Neural progenitor cell (in vitro differentiated cells): ENCODE data around the gene KCNC1. TPM values are rescaled to one million over a fixed set of nuclear protein-coding genes. Genes with fewer than 3 reads are reported as not detected.

Experiments used
- DNase-seq: peaks from one replicate; pipeline ENCODE4 v3.0.0-alpha.2; 2016; ENCODE audit warnings: low spot score
- H2AFZ ChIP-seq: fragments of 200-600 bp; sonication (generic); replicated peaks from 2 replicates; pipeline ENCODE4 v1.6.1; 2016; ENCODE audit warnings: antibody characterized with exemption
- H3F3A ChIP-seq: fragments of 200-600 bp; sonication (generic); 2 replicates; pipeline ENCODE4 v1.6.1; 2016; ENCODE audit warnings: antibody characterized with exemption, low read depth
- H3K27ac ChIP-seq: fragments of 200-600 bp; sonication (generic); 2 replicates; pipeline ENCODE4 v1.5.1; 2016; ENCODE audit warnings: mild to moderate bottlenecking
- H3K27me3 ChIP-seq: fragments of 200-600 bp; sonication (generic); 2 replicates; pipeline ENCODE4 v1.6.1; 2016; ENCODE audit warnings: mild to moderate bottlenecking, moderate library complexity
- H3K36me3 ChIP-seq: fragments of 200-600 bp; sonication (generic); 2 replicates; pipeline ENCODE4 v1.5.1; 2016
- H3K4me1 ChIP-seq: fragments of 200-600 bp; sonication (generic); 2 replicates; pipeline ENCODE4 v1.6.1; 2016; ENCODE audit warnings: mixed run types
- H3K4me2 ChIP-seq: fragments of 200-600 bp; sonication (generic); 2 replicates; pipeline ENCODE4 v1.6.1; 2016
- H3K4me3 ChIP-seq: fragments of 200-600 bp; sonication (generic); 2 replicates; pipeline ENCODE4 v1.5.1; 2016
- H3K79me2 ChIP-seq: fragments of 200-600 bp; sonication (generic); 2 replicates; pipeline ENCODE4 v1.6.1; 2016; ENCODE audit warnings: low read depth
- H3K9ac ChIP-seq: fragments of 200-600 bp; sonication (generic); 2 replicates; pipeline ENCODE4 v1.6.1; 2016
- H3K9me3 ChIP-seq: fragments of 200-600 bp; sonication (generic); 2 replicates; pipeline ENCODE4 v1.5.1; 2016; ENCODE audit warnings: low read depth
- H4K20me1 ChIP-seq: fragments of 200-600 bp; sonication (generic); 2 replicates; pipeline ENCODE4 v1.6.1; 2016; ENCODE audit warnings: low read depth
- H3K27ac Mint-ChIP-seq: 3 replicates; pipeline ENCODE4 v1.8.0; 2021; ENCODE audit warnings: mixed read lengths
- H3K27me3 Mint-ChIP-seq: 2 replicates; pipeline ENCODE4 v1.8.0; 2022; ENCODE audit warnings: low read depth, mild to moderate bottlenecking, inconsistent platforms, moderate library complexity, mixed read lengths; ENCODE audit not compliant: insufficient read depth
- H3K36me3 Mint-ChIP-seq: 3 replicates; pipeline ENCODE4 v1.8.0; 2021; ENCODE audit warnings: mixed read lengths
- H3K4me1 Mint-ChIP-seq: 3 replicates; pipeline ENCODE4 v1.8.0; 2021; ENCODE audit warnings: mixed read lengths
- H3K4me3 Mint-ChIP-seq: 3 replicates; pipeline ENCODE4 v1.8.0; 2021; ENCODE audit warnings: mild to moderate bottlenecking, moderate library complexity, mixed read lengths
- H3K9me3 Mint-ChIP-seq: 3 replicates; pipeline ENCODE4 v1.8.0; 2020; ENCODE audit warnings: mixed read lengths
- EZH2 ChIP-seq: fragments of 200-600 bp; sonication (generic); IDR thresholded peaks from 2 replicates; pipeline ENCODE4 v1.6.1; 2017; ENCODE audit warnings: antibody characterized with exemption, mild to moderate bottlenecking, moderate library complexity
- EZH2phosphoT487 ChIP-seq: fragments of 200-600 bp; sonication (generic); IDR thresholded peaks from 2 replicates; pipeline ENCODE4 v1.6.1; 2017; ENCODE audit warnings: antibody characterized with exemption
- total RNA-seq: library from RNA; depleted of rRNA; stranded (reverse); fragments of >200 nt; gene quantifications from 2 replicates; pipeline ENCODE4 v1.2.3, GENCODE V29; 2015; ENCODE audit warnings: low replicate concordance
- TF ChIP-seq, protein P1 (sequence below): fragments of 200-600 bp; sonication (generic); IDR thresholded peaks from 2 replicates; pipeline ENCODE4 v1.5.1; 2017; ENCODE audit warnings: antibody characterized with exemption, mild to moderate bottlenecking

KCNC1 gene
- total RNA-seq, 1 donor from 2014 or later: 0.04 TPM

GRCh38 chr11:17734986-17735817 lies 621 bp downstream of the KCNC1 start:
- Mint-ChIP-seq H3K9me3 (no peaks in the 10 kb centered on the region), H3K27me3 (peaks cover 16% of the 10 kb centered on the region), H3K27ac (no peak overlapping the region), H3K4me1 (peaks cover 20% of the 10 kb centered on the region), H3K36me3 (no peaks in the 10 kb centered on the region), H3K4me3 (peak overlapping the region; percentile 74)
- DNase-seq: peak; percentile 94
- Histone ChIP-seq H3K4me3 (peak overlapping the region; percentile 65), H3K9ac (no peak overlapping the region), H3K27me3 (peaks cover 69% of the 10 kb centered on the region), H3K79me2 (no peaks in the 10 kb centered on the region), H3K4me2 (peak overlapping the region; percentile 91), H3K36me3 (no peaks in the 10 kb centered on the region), H4K20me1 (peaks cover 44% of the 10 kb centered on the region), H3K27ac (no peak overlapping the region), H3K4me1 (peaks cover 23% of the 10 kb centered on the region), H3F3A (peaks cover 11% of the 10 kb centered on the region), H2AFZ (no peak overlapping the region), H3K9me3 (no peaks in the 10 kb centered on the region)
- TF ChIP-seq, protein P1, sequence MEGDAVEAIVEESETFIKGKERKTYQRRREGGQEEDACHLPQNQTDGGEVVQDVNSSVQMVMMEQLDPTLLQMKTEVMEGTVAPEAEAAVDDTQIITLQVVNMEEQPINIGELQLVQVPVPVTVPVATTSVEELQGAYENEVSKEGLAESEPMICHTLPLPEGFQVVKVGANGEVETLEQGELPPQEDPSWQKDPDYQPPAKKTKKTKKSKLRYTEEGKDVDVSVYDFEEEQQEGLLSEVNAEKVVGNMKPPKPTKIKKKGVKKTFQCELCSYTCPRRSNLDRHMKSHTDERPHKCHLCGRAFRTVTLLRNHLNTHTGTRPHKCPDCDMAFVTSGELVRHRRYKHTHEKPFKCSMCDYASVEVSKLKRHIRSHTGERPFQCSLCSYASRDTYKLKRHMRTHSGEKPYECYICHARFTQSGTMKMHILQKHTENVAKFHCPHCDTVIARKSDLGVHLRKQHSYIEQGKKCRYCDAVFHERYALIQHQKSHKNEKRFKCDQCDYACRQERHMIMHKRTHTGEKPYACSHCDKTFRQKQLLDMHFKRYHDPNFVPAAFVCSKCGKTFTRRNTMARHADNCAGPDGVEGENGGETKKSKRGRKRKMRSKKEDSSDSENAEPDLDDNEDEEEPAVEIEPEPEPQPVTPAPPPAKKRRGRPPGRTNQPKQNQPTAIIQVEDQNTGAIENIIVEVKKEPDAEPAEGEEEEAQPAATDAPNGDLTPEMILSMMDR: no peak
- TF ChIP-seq EZH2phosphoT487 (no peak), EZH2 (no peak)

GRCh38 chr11:17735818-17736578 lies 1.4 kb downstream of the KCNC1 start:
- Mint-ChIP-seq H3K36me3 (no peaks in the 10 kb centered on the region), H3K4me3 (peak overlapping the region; percentile 82), H3K9me3 (no peaks in the 10 kb centered on the region), H3K27me3 (peaks cover 16% of the 10 kb centered on the region), H3K4me1 (peaks cover 20% of the 10 kb centered on the region), H3K27ac (no peak overlapping the region)
- H3K36me3 ChIP-seq: no peaks in the 10 kb centered on the region
- TF ChIP-seq EZH2phosphoT487: peak; percentile 46
- peak; percentile 66 for TF ChIP-seq EZH2
- TF ChIP-seq, protein P1: peak; percentile 64
- peaks cover 69% of the 10 kb centered on the region for H3K27me3 ChIP-seq
- no peak overlapping the region for H3K9ac ChIP-seq
- H3K9me3 ChIP-seq: no peaks in the 10 kb centered on the region
- peak; percentile 63 for DNase-seq
- peaks cover 44% of the 10 kb centered on the region for H4K20me1 ChIP-seq
- H3K4me1 ChIP-seq: peaks cover 23% of the 10 kb centered on the region
- H3K79me2 ChIP-seq: no peaks in the 10 kb centered on the region
- H3K4me3 ChIP-seq: peak overlapping the region; percentile 65
- peak overlapping the region; percentile 91 for H3K4me2 ChIP-seq
- H3F3A ChIP-seq: peaks cover 11% of the 10 kb centered on the region
- H2AFZ ChIP-seq: no peak overlapping the region
- H3K27ac ChIP-seq: no peak overlapping the region

- Mint-ChIP-seq H3K9me3 (no peaks in the 10 kb centered on the region), H3K4me1 (peaks cover 20% of the 10 kb centered on the region), H3K27me3 (peaks cover 16% of the 10 kb centered on the region), H3K4me3 (peak overlapping the region; percentile 57), H3K27ac (no peak overlapping the region), H3K36me3 (no peaks in the 10 kb centered on the region)
- peaks cover 44% of the 10 kb centered on the region for H4K20me1 ChIP-seq
- no peak overlapping the region for H2AFZ ChIP-seq
- TF ChIP-seq EZH2phosphoT487 (no peak), EZH2 (no peak)
- TF ChIP-seq, protein P1: no peak
- no peak overlapping the region for H3K4me3 ChIP-seq
- H3K9ac ChIP-seq: no peak overlapping the region
- no peak for DNase-seq
- no peaks in the 10 kb centered on the region for H3K9me3 ChIP-seq
- no peaks in the 10 kb centered on the region for H3K36me3 ChIP-seq
- H3F3A ChIP-seq: peaks cover 11% of the 10 kb centered on the region
- H3K27me3 ChIP-seq: peaks cover 69% of the 10 kb centered on the region
- H3K79me2 ChIP-seq: no peaks in the 10 kb centered on the region
- peaks cover 23% of the 10 kb centered on the region for H3K4me1 ChIP-seq
- H3K27ac ChIP-seq: no peak overlapping the region
- no peak overlapping the region for H3K4me2 ChIP-seq
These were observed 2.0 kb downstream of the KCNC1 start for GRCh38 chr11:17736579-17736893.
